ENCODE measurements around the gene TMEM242.

TMEM242 gene

GRCh38 chr6:157261606-157262005 lies 61.7 kb downstream of the TMEM242 start:
- TF ChIP-seq, protein P1, sequence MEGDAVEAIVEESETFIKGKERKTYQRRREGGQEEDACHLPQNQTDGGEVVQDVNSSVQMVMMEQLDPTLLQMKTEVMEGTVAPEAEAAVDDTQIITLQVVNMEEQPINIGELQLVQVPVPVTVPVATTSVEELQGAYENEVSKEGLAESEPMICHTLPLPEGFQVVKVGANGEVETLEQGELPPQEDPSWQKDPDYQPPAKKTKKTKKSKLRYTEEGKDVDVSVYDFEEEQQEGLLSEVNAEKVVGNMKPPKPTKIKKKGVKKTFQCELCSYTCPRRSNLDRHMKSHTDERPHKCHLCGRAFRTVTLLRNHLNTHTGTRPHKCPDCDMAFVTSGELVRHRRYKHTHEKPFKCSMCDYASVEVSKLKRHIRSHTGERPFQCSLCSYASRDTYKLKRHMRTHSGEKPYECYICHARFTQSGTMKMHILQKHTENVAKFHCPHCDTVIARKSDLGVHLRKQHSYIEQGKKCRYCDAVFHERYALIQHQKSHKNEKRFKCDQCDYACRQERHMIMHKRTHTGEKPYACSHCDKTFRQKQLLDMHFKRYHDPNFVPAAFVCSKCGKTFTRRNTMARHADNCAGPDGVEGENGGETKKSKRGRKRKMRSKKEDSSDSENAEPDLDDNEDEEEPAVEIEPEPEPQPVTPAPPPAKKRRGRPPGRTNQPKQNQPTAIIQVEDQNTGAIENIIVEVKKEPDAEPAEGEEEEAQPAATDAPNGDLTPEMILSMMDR (IDR thresholded peaks at IDR 0.05), result no peak
- no peak for TF ChIP-seq ZFX (IDR thresholded peaks at IDR 0.05; ENCODE audit: borderline replicate concordance)
- H3K27ac ChIP-seq, result no peak overlapping the region

DNA sequence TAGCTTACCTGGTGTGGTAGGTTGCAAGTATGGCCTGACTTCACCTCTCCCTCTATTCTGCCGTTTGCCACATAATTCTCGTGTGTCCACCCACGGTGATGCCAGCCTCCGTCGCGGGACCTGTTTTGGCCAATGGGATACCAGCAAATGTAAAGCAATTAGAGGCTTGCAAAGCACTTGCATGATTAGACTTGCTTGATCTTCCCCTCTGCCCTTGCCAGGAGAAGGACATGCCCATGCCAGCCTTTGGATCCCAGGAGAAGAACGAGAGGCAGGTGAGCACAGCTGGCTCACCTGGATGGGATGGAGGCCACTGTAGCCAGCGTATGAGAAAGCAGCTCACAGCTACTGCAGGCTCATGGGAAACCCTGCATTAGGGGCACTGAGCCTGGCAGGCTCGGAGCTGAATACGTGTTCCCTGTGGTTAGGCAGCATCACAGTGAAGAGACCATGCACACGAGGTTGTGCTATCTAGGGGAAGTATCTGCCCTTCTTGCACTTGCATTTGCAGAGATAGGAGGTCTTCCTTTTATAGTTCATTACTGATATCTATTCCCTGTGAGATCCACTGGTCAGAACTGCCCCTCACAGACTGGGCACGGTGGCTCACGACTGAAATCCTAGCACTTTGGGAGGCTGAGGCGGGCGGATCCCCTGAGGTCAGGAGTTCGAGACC lies 62.4 kb downstream of the TMEM242 start:
- H3K27ac ChIP-seq, result no peak overlapping the region
- no peak for TF ChIP-seq ZFX (IDR thresholded peaks at IDR 0.05; ENCODE audit: borderline replicate concordance)
- TF ChIP-seq, protein P1 (IDR thresholded peaks at IDR 0.05), result no peak

DNA sequence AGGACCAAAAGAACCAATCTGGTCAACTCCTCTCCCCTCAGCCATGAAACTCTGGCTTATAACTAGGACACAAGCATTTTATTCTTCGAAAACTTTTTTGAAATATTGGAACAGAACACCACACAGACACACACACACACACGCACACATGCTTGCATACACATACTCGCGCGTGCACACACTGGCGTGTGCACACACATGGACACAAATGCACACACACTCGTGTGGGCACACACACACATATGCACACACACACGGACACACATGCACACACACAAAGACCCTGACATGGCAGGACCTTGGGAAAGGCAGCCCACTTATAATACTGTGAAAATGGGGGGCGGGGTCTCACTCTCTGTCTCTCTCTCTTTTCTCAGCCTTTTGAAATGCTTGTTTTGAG lies 63.9 kb downstream of the TMEM242 start:
- no peak overlapping the region for H3K27ac ChIP-seq

DNA sequence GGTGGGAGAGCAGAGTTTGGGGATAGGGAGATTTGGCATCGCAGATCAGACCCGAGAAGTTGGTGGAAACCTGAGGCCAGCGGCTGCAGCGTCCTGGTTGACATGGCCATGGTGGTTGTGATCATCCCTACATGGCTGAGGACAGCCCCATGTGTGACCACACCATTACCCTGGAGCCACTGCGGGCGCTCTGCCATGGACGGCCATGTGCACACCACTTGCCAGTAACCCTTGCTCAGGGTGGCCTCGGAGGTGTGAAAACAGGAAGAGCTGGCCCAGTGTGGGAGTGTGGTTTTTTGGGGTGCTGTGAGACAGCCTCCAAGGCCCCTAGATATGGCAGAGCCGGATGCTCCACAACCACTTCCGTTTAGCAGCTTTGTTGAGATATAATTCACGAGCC lies 64.4 kb downstream of the TMEM242 start:
- H3K27ac ChIP-seq, result no peak overlapping the region
- no peak for TF ChIP-seq ZFX (IDR thresholded peaks at IDR 0.05; ENCODE audit: borderline replicate concordance)
- TF ChIP-seq, protein P1 (IDR thresholded peaks at IDR 0.05), result no peak

More for the DNA sequence above, 63.9 kb downstream of the TMEM242 start:
- TF ChIP-seq, protein P1 (IDR thresholded peaks at IDR 0.05), result no peak
- no peak for TF ChIP-seq ZFX (IDR thresholded peaks at IDR 0.05; ENCODE audit: borderline replicate concordance)

- no peak overlapping the region for H3K27ac ChIP-seq
- no peak for TF ChIP-seq ZFX (IDR thresholded peaks at IDR 0.05; ENCODE audit: borderline replicate concordance)
- TF ChIP-seq, protein P1 (IDR thresholded peaks at IDR 0.05), result no peak
Measured at GRCh38 chr6:157255079-157255478, 68.2 kb downstream of the TMEM242 start.

- H3K27ac ChIP-seq, result no peak overlapping the region
- TF ChIP-seq, protein P1 (IDR thresholded peaks at IDR 0.05), result no peak
- TF ChIP-seq ZFX (IDR thresholded peaks at IDR 0.05; ENCODE audit: borderline replicate concordance), result no peak
Measured at GRCh38 chr6:157254538-157254937, 68.8 kb downstream of the TMEM242 start.

GRCh38 chr6:157253699-157254098 lies 69.6 kb downstream of the TMEM242 start:
- TF ChIP-seq, protein P1 (IDR thresholded peaks at IDR 0.05), result no peak
- no peak for TF ChIP-seq ZFX (IDR thresholded peaks at IDR 0.05; ENCODE audit: borderline replicate concordance)
- no peak overlapping the region for H3K27ac ChIP-seq
